Activated T-cell treated with anti-CD3 and anti-CD28 coated beads, Interleukin-2, amount 50 U/mL, for 24 hours (primary cell): Measurements from ENCODE around the gene TNFRSF11A.

Source experiments
- DNase-seq: peaks from one replicate; pipeline ENCODE4 v3.0.0-alpha.2; 2020
- H3K27ac Mint-ChIP-seq: 2 replicates; pipeline ENCODE4 v1.8.0; 2020; ENCODE audit warnings: mild to moderate bottlenecking, mixed read lengths
- H3K27me3 Mint-ChIP-seq: 2 replicates; pipeline ENCODE4 v1.8.0; 2020; ENCODE audit warnings: mixed read lengths
- H3K36me3 Mint-ChIP-seq: 2 replicates; pipeline ENCODE4 v1.8.0; 2020; ENCODE audit warnings: low read depth, mixed read lengths
- H3K4me1 Mint-ChIP-seq: 2 replicates; pipeline ENCODE4 v1.8.0; 2020; ENCODE audit warnings: low read depth, mixed read lengths
- H3K4me3 Mint-ChIP-seq: 2 replicates; pipeline ENCODE4 v1.8.0; 2020; ENCODE audit warnings: mild to moderate bottlenecking, moderate library complexity, mixed read lengths
- H3K9me3 Mint-ChIP-seq: 2 replicates; pipeline ENCODE4 v1.8.0; 2020; ENCODE audit warnings: mixed read lengths

The TNFRSF11A gene

GRCh38 chr18:62331581-62332356, 6.7 kb downstream of the TNFRSF11A start:
- no peak for DNase-seq
- H3K4me3 Mint-ChIP-seq, result no peak overlapping the region
- H3K4me1 Mint-ChIP-seq, result peaks cover 27% of the 10 kb centered on the region
- H3K27me3 Mint-ChIP-seq, result peaks cover 79% of the 10 kb centered on the region
- no peak overlapping the region for H3K27ac Mint-ChIP-seq
- no peaks in the 10 kb centered on the region for H3K9me3 Mint-ChIP-seq
- H3K36me3 Mint-ChIP-seq, result no peaks in the 10 kb centered on the region

- Mint-ChIP-seq H3K36me3 (no peaks in the 10 kb centered on the region), H3K4me3 (no peak overlapping the region), H3K9me3 (no peaks in the 10 kb centered on the region), H3K4me1 (peaks cover 25% of the 10 kb centered on the region), H3K27me3 (peaks cover 75% of the 10 kb centered on the region), H3K27ac (no peak overlapping the region)
- no peak for DNase-seq
These were observed 7.3 kb downstream of the TNFRSF11A start for GRCh38 chr18:62332431-62332830.

DNA sequence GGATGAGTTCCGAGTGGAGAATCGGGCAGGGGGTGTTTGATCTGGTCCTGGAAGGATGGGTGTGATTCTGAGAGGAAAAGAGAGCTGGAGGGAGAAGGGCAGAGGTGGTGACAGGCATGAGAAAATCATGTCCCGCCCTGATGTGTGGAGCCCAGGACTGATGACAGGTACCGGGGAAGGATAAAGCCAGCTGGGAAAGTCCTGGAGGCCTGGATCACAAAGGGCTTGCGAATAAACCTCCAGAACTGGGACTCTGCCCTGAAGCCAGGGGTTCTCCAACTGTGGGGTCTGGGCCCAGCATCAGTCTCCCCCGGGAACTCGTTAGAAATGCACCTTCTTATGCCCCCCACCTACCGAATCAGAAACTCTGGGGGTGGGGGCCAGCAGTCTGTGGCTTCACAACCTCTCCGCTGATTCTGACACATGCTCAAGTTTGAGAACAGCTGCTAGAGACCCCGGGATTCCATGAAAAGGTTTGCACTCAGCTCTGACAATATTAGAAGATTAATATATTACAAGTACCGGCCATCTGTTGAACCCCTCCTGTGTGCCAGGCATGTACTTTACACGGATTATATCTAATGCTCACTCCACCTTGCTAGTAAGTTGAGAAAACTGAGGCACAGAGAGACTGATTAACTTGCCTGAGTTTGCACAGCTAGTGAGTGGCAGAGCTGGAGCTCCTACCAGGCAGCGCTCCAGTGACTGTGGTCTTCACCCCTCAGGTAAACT, 8.0 kb downstream of the TNFRSF11A start:
- no peak overlapping the region for H3K27ac Mint-ChIP-seq
- peaks cover 25% of the 10 kb centered on the region for H3K4me1 Mint-ChIP-seq
- no peak for DNase-seq
- H3K36me3 Mint-ChIP-seq, result no peaks in the 10 kb centered on the region
- H3K9me3 Mint-ChIP-seq, result no peaks in the 10 kb centered on the region
- H3K27me3 Mint-ChIP-seq, result peaks cover 76% of the 10 kb centered on the region
- H3K4me3 Mint-ChIP-seq, result no peak overlapping the region

DNA sequence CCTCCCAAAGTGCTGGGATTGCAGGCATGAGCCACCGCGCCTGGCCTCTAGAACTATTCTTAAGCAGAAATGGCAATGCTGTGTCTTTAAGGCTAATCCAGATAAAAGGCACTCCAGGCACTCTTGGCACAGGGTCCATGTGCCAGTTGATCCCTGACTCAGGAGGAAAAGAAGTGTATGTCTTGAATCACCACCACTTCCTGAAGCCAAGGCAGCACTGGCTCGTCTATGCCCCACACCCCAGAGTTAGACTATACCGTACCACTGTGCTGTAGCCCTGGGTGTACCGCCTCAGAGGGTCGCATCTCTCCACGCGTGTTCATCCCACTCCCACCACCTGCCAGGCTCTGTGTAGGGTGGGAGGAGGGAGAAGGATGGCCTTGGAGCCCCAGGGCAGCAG, 9.0 kb downstream of the TNFRSF11A start:
- Mint-ChIP-seq H3K4me1 (peaks cover 27% of the 10 kb centered on the region), H3K27me3 (peaks cover 73% of the 10 kb centered on the region), H3K36me3 (no peaks in the 10 kb centered on the region), H3K4me3 (no peak overlapping the region), H3K9me3 (no peaks in the 10 kb centered on the region), H3K27ac (no peak overlapping the region)
- no peak for DNase-seq

GRCh38 chr18:62335494-62335893, 10.4 kb downstream of the TNFRSF11A start:
- Mint-ChIP-seq H3K27ac (no peak overlapping the region), H3K36me3 (no peaks in the 10 kb centered on the region), H3K27me3 (peaks cover 67% of the 10 kb centered on the region), H3K9me3 (no peaks in the 10 kb centered on the region), H3K4me1 (peaks cover 21% of the 10 kb centered on the region), H3K4me3 (no peak overlapping the region)
- no peak for DNase-seq

- Mint-ChIP-seq H3K36me3 (no peaks in the 10 kb centered on the region), H3K4me3 (no peak overlapping the region), H3K27me3 (peaks cover 70% of the 10 kb centered on the region), H3K4me1 (peaks cover 26% of the 10 kb centered on the region), H3K9me3 (no peaks in the 10 kb centered on the region), H3K27ac (no peak overlapping the region)
- DNase-seq, result no peak
These were observed 11.5 kb downstream of the TNFRSF11A start for GRCh38 chr18:62336618-62337017.

- Mint-ChIP-seq H3K4me1 (peaks cover 24% of the 10 kb centered on the region), H3K27ac (no peak overlapping the region), H3K4me3 (no peak overlapping the region), H3K36me3 (no peaks in the 10 kb centered on the region), H3K27me3 (peaks cover 66% of the 10 kb centered on the region), H3K9me3 (no peaks in the 10 kb centered on the region)
- DNase-seq, result no peak
These were observed 12.2 kb downstream of the TNFRSF11A start for GRCh38 chr18:62337336-62337735.

- no peaks in the 10 kb centered on the region for H3K36me3 Mint-ChIP-seq
- H3K27ac Mint-ChIP-seq, result peak overlapping the region; percentile 90
These were observed 13.5 kb downstream of the TNFRSF11A start for GRCh38 chr18:62338446-62339105.

GRCh38 chr18:62339106-62339988, 14.2 kb downstream of the TNFRSF11A start:
- Mint-ChIP-seq H3K36me3 (no peaks in the 10 kb centered on the region), H3K27me3 (peaks cover 49% of the 10 kb centered on the region), H3K4me1 (peaks cover 24% of the 10 kb centered on the region), H3K27ac (peak overlapping the region; percentile 90), H3K9me3 (no peaks in the 10 kb centered on the region), H3K4me3 (peak overlapping the region; percentile 9)
- no peak for DNase-seq

More at GRCh38 chr18:62338446-62339105, 13.5 kb downstream of the TNFRSF11A start:
- Mint-ChIP-seq H3K4me1 (peaks cover 24% of the 10 kb centered on the region), H3K4me3 (no peak overlapping the region), H3K9me3 (no peaks in the 10 kb centered on the region), H3K27me3 (peaks cover 57% of the 10 kb centered on the region)
- no peak for DNase-seq

DNA sequence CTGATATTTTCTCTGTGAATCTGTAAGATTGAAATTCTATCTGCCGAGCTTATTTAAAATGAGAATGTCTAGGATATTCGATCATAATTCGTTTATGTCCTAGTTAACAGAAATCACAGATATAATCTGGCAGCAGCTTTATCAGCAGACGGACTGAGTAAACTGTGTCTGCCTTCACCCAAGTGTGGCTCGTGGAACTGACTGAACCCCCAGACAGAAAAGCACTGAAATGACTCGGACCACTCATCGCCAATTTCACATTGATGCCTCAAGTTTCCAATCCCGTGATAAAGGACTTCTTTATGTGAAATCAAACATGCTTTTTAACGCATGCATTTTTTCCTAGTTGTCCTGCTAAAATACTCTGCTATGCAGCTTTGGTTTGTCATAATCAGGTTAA, 15.9 kb downstream of the TNFRSF11A start:
- DNase-seq, result no peak
- peaks cover 24% of the 10 kb centered on the region for H3K4me1 Mint-ChIP-seq
- H3K4me3 Mint-ChIP-seq, result no peak overlapping the region
- H3K27ac Mint-ChIP-seq, result no peak overlapping the region
- H3K9me3 Mint-ChIP-seq, result no peaks in the 10 kb centered on the region
- no peaks in the 10 kb centered on the region for H3K36me3 Mint-ChIP-seq
- peaks cover 45% of the 10 kb centered on the region for H3K27me3 Mint-ChIP-seq

DNA sequence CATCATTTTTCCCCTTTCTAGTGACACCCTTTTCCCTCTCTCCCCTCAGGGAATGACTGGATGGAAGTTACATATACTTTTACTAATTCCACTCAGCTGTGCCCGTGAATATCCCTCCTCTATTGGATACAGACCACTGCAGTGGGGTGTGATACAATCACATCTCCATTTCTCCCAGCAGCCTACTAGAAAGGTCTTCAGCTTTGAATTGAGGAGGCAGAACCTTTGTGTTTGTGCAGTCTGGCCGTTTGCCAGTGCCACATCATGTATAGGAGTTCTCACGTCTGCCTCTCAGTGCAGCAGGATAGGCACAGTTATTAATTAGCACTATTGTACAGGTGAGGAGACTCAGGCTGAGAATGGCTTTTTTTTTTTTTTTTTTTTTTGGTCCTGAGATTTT, 16.4 kb downstream of the TNFRSF11A start:
- peaks cover 24% of the 10 kb centered on the region for H3K4me1 Mint-ChIP-seq
- no peaks in the 10 kb centered on the region for H3K36me3 Mint-ChIP-seq
- no peak overlapping the region for H3K27ac Mint-ChIP-seq
- no peak for DNase-seq
- no peak overlapping the region for H3K4me3 Mint-ChIP-seq
- no peaks in the 10 kb centered on the region for H3K9me3 Mint-ChIP-seq
- H3K27me3 Mint-ChIP-seq, result peaks cover 41% of the 10 kb centered on the region

GRCh38 chr18:62342884-62343283, 17.8 kb downstream of the TNFRSF11A start:
- no peak overlapping the region for H3K27ac Mint-ChIP-seq
- DNase-seq, result no peak
- H3K4me1 Mint-ChIP-seq, result peaks cover 28% of the 10 kb centered on the region
- H3K36me3 Mint-ChIP-seq, result no peaks in the 10 kb centered on the region
- H3K9me3 Mint-ChIP-seq, result no peaks in the 10 kb centered on the region
- H3K4me3 Mint-ChIP-seq, result no peak overlapping the region
- peaks cover 31% of the 10 kb centered on the region for H3K27me3 Mint-ChIP-seq

DNA sequence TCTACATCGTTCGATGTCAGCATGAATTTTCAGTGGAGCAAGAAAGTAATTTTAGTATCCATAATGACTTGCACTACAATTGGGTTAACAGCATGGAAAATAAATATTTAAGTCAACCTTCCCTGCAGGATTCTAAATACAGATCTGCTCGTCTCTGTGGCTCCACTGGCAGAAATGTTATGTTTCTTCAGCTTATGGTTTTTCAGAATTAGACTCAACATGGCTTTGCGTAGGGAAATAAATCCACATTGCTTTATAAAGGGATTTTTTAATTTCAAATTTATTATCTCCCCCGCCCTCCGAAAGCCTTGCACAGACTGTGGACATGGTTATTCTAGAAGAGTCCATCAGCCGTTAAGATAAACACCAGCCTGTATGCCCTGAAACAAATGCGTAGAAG, 18.2 kb downstream of the TNFRSF11A start:
- H3K9me3 Mint-ChIP-seq, result no peaks in the 10 kb centered on the region
- no peak for DNase-seq
- peaks cover 28% of the 10 kb centered on the region for H3K4me1 Mint-ChIP-seq
- peaks cover 27% of the 10 kb centered on the region for H3K27me3 Mint-ChIP-seq
- no peaks in the 10 kb centered on the region for H3K36me3 Mint-ChIP-seq
- no peak overlapping the region for H3K4me3 Mint-ChIP-seq
- no peak overlapping the region for H3K27ac Mint-ChIP-seq

DNA sequence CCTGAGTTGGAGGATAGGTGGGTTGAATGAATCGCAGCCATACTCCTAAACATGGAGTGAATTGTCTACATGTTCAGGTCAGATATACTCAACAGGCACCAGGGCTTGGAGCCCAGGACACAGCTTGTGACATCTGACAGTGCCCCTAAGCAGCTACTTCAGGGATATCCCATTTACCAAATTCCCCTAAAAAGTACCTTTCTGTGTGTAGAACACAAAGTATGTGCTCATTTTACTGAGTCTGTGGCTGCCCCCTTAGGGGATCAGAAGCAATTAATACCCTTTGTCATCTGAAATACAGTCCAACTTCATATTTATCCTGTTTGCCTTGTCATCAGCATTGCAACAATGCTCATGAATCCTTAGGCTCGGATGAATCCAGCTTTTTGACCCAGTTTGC, 20.8 kb downstream of the TNFRSF11A start:
- Mint-ChIP-seq H3K27ac (no peak overlapping the region), H3K36me3 (no peaks in the 10 kb centered on the region), H3K4me3 (no peak overlapping the region), H3K4me1 (peaks cover 9% of the 10 kb centered on the region), H3K9me3 (no peaks in the 10 kb centered on the region), H3K27me3 (peaks cover 10% of the 10 kb centered on the region)
- DNase-seq, result no peak
